Pons (tissue), 1 donor: ENCODE data around the gene APBA2.

Experiments used
- DNase-seq: peaks from one replicate; pipeline ENCODE4 v3.0.0-alpha.2; 2016; ENCODE audit warnings: low spot score

The APBA2 gene

GRCh38 chr15:28935316-28935715 is 49.5 kb downstream of the APBA2 start:
- no peak for DNase-seq

GRCh38 chr15:28936081-28936480 is 50.3 kb downstream of the APBA2 start:
- DNase-seq: peak; percentile 74

GRCh38 chr15:28936481-28936881 is 50.7 kb downstream of the APBA2 start:
- peak; percentile 59 for DNase-seq

- DNase-seq: no peak
Measured at GRCh38 chr15:28937271-28937670, 51.5 kb downstream of the APBA2 start.

- no peak for DNase-seq
Measured at GRCh38 chr15:28942046-28942445, 56.3 kb downstream of the APBA2 start.

GRCh38 chr15:28942571-28942970 is 56.8 kb downstream of the APBA2 start:
- no peak for DNase-seq

- DNase-seq: no peak
Measured at GRCh38 chr15:28943146-28943545, 57.4 kb downstream of the APBA2 start.

DNA sequence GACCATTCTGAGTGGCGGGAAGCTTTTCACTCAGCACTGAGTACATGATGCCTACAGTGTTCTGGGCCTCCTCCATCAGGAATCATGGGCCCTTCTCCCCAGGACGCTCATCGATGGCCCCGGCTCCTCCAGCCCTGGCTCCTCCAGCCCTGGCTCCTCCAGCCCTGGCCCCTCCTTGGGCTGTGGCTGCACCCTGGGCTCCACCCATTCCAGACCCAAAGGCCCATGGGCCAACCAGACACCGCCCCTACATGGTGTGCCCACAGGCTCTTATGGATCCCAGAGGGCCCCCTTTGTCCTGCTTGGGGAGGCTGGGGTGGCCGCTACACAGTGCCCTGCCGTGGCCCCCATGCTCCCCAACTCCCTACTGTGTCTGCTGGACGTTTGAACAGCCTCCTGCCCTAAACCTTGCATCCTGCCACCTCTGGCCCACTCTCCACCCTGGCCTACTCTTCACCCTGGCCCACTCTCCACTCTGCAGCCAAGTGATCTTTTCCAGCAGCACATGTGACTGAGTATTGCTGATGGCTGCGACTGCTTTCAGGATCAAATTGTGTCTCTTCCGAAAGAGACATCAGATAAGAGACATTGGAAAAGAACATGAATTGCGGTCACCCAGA is 57.9 kb downstream of the APBA2 start:
- DNase-seq: no peak

DNA sequence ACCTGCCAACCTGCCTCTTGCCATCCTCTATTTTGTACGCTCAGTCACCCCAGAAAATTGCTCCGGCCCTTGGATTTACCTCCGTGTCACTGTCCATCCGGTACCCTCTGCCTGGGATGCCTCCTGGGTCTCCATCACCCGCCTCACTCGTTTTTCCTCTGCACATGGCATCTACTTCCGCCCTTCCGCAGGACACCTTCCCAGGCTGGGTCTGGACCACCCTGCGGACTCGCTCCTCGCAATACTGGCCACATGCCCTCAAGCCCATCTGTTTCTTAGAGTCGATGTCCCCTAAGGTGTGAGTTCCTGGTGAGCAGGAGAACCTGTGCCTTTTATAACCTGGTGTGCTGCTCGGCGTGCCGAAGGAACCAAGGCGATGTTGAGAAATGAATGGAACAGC is 58.5 kb downstream of the APBA2 start:
- no peak for DNase-seq

DNA sequence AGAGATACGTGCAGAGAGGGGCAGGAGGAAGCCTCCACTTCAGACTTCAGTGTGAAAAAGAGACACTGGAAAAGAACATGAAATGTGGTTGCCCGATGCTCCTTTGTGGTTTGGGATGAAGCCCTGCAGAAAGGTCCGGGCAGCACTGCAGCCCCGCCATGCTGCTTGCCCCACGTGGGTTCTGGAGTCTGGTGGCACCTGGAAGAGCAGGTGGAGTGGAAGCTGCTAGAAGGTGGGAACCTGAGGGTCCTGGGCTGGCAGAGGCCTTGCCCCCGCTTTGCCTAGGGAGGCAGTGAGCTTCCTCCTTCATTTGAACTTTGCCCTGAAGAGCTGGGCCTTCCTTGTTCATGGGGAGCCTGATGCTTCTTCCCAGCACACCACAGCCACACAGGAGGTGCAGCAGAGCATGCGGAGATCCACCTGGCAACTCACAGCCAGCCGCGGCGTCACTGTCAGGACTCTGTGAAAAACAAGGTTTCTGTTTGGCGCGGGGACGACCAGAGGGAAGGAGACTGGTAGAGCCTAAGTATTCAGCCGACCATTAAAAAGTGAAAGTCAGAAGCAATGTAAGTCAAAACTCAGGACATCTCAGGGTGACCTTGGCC is 59.0 kb downstream of the APBA2 start:
- DNase-seq: no peak

DNA sequence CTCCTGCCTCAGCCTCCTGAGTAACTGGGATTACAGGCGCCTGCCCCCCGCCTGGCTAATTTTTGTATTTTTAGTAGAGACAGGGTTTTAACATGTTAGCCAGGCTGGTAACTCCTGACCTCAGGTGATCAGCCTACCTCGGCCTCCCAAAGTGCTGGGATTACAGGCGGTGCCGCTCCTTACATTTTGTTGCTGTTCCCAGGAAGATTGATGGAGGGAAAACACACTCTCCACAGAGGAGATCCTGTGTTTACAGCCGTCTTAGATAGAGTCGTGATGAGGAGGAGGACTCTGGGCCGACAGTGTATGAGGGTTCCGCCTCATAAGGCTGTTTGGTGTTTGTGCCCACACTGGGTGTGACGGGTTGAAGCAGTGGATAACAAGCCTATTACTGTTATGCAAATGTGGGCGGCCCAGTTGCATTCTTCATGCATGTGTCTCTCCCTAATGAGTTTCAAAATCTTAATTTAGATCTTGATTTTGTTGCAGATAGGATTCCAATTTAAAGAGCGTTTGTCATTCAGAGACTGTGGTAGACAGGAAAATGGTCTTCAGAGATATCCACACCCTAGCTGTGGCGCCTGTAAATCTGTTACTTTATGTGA is 60.0 kb downstream of the APBA2 start:
- no peak for DNase-seq

DNA sequence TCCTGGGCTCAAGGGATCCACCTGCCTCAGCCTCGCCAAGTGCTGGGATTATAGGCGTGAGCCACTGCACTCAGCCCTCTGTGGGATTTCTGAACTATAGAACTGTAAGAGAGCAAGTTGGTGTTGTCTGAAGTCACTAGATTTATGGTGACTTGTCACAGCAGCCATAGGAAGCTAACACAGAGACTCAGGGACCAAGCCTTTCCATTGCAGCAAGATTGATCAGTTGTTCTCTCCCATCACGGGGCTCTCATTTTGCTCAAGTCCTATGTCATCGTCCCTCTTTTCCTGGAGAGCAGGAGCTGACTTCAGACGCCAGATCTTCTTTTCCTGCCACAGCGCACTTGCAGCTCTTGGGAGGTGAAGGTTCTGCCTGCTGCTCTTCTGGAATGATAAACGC is 61.0 kb downstream of the APBA2 start:
- DNase-seq: no peak

- no peak for DNase-seq
Measured at GRCh38 chr15:28947221-28947674, 61.5 kb downstream of the APBA2 start.

DNA sequence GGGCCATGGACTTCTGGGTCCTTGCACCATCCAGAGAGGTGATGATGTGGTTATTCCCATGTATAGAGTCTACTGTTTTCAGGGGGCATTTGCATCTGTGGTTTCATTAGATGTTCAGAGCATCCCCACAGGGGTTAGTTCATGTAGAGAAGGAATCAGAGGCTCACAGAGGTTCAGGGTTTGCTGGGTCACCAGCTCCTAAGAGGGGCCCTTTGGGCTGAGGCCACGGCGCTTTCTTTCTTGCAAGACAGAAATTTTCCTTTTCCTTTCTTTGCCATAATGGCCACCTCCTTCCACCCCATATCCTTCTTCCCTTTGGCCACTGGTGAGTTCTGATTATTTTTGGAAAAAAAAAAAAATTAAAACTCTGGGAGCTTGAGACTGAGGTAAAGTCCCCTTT is 62.3 kb downstream of the APBA2 start:
- no peak for DNase-seq

GRCh38 chr15:28950916-28951315 is 65.1 kb downstream of the APBA2 start:
- no peak for DNase-seq

DNA sequence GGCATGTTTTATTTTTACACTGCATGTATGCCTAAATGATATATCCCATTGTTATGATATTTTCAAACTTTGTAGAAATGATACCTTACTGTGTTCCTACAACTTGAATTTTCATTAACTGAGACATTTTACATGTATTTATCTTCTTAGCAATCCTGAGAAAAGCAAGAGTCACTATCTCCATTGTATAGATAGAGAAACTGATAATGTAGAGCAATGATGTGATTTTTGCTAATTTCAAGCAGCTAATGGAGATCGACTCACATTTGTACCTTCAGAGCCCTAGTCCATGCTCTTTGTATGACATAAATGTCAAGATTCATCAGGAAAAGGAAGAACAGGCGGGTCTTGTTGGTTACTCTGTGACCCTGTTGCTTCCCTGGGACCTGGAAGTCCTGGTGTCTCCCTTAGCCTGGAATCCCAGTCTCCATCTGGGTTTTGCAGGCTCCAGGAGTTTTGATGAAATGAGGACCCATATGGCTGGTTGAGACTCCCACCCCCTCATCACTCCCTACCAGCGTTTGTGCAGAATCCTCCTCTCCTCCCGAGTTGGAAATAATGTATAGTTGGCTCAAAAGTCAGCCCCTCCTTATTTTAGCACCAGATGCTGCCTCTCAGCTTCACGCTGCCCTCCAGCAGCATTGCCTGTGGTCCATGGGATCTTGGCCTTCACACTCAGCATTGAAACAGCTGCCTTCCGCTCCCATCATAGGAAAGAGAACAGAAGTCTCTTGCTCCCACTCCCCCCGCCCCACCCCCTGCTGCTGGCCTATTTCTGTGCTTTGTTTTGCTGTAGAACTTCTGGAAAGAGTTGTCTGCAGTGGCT is 67.1 kb downstream of the APBA2 start:
- no peak for DNase-seq

GRCh38 chr15:28953573-28954195 is 67.9 kb downstream of the APBA2 start:
- DNase-seq: no peak

GRCh38 chr15:28954466-28955159 is 68.8 kb downstream of the APBA2 start:
- no peak for DNase-seq

DNA sequence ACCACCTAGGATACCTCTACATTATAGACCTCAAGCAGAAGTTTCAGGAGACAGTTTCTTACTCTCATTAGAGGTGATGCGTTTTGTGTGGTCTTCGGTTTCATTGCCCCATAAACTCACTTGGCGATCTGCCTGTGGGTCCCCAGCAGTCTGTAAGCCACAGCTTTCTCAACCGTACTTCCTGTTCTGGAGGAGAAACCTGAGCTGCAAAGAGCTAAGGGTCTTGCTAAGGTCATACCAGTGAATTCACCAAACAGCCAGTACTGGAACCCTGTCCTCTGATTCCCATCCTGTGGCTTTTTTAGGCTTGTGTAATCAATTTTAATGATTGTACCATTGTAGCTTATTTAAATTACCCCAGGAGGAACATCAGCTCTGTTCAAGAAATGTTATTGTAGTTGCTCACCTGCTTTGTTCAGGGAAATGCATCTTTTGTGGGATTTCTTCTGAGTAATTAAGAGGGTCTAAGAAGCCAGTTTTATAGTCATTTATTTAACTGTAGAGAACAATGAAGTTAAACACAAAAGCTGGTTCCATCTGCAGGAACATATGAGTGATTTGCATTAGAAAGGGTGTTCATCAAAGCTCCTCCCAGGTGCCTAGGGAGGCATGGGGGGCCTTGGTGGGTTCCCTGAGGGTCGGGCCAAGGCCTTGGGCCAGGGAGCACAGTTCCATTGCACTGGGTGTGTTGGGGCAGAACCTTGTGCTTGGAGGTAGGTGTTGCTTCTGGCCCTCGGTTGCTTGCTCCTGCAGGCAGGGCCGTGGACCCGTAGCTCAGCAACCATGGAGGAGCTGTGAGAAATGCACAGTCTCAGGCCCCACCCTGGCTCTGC is 69.6 kb downstream of the APBA2 start:
- DNase-seq: no peak

- DNase-seq: no peak
Measured at GRCh38 chr15:28955993-28956421, 70.2 kb downstream of the APBA2 start.

DNA sequence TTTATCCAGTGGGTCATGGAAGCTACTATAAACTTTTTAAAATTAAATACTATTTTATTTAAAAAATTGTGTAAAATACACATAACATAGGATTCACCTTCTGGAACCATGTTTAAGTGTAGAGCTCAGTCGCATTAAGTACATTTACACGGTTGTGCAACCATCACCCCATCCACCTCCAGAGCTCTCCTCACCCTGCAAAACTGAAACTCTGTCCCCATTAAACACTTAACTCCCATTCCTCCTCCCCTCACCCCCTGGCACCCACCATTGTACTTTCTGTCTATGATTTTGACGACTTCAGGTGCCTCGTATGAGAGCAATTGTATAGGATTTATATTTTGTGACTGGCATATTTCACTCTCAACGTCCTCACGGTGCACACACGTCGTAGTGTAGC is 70.7 kb downstream of the APBA2 start:
- no peak for DNase-seq
